HEK293T (cell line): ENCODE results near the gene CAMK2A.

ENCODE experiments used
- CTCF ChIA-PET: fragments of 350-600 bp; formaldehyde crosslinking; extraction: SDS; loops from one replicate; lab custom pipeline; 2021; ENCODE audit warnings: antibody characterized with exemption, inconsistent platforms; lab: Yijun Ruan, JAX
- POLR2A ChIA-PET: fragments of 350-600 bp; formaldehyde crosslinking; extraction: SDS; loops from one replicate; lab custom pipeline; 2020; ENCODE audit warnings: antibody characterized with exemption, inconsistent platforms; lab: Yijun Ruan, JAX
- DNase-seq: peaks from one replicate; pipeline ENCODE4 v3.0.0; 2012; ENCODE audit warnings: mixed read lengths; ENCODE audit errors: extremely low spot score
- ARNT ChIP-seq: fragments of 450-650 bp; IDR thresholded peaks from 2 replicates; pipeline ENCODE4 v1.6.1; 2017; ENCODE audit warnings: mild to moderate bottlenecking
- BHLHE40 ChIP-seq: fragments of 450-650 bp; IDR thresholded peaks from 2 replicates; pipeline ENCODE4 v1.6.1; 2016; ENCODE audit warnings: mild to moderate bottlenecking, moderate library complexity, borderline replicate concordance
- CTBP1 ChIP-seq: fragments of 450-650 bp; IDR thresholded peaks from 2 replicates; pipeline ENCODE4 v1.6.1; 2016; ENCODE audit warnings: borderline replicate concordance
- ELF4 ChIP-seq: fragments of 450-650 bp; IDR thresholded peaks from 2 replicates; pipeline ENCODE4 v1.6.1; 2017; ENCODE audit warnings: antibody characterized with exemption
- FOXA1 ChIP-seq: fragments of 450-650 bp; IDR thresholded peaks from 2 replicates; pipeline ENCODE4 v1.6.1; 2016; ENCODE audit warnings: mild to moderate bottlenecking
- FOXK2 ChIP-seq: fragments of 450-650 bp; IDR thresholded peaks from 2 replicates; pipeline ENCODE4 v1.6.1; 2016; ENCODE audit warnings: mild to moderate bottlenecking
- FOXM1 ChIP-seq: fragments of 450-650 bp; IDR thresholded peaks from 2 replicates; pipeline ENCODE4 v1.6.1; 2017; ENCODE audit warnings: mild to moderate bottlenecking, borderline replicate concordance
- HDGF ChIP-seq: fragments of 450-650 bp; IDR thresholded peaks from 2 replicates; pipeline ENCODE4 v1.6.1; 2017; ENCODE audit warnings: antibody characterized with exemption, borderline replicate concordance
- L3MBTL2 ChIP-seq: fragments of 450-650 bp; conservative IDR thresholded peaks from 2 replicates; pipeline ENCODE4 v1.6.1; 2016; ENCODE audit warnings: mild to moderate bottlenecking
- LEF1 ChIP-seq: fragments of 450-650 bp; IDR thresholded peaks from 2 replicates; pipeline ENCODE4 v1.6.1; 2017; ENCODE audit warnings: mild to moderate bottlenecking, borderline replicate concordance
- NFRKB ChIP-seq: fragments of 450-650 bp; IDR thresholded peaks from 2 replicates; pipeline ENCODE4 v1.6.1; 2016; ENCODE audit warnings: mild to moderate bottlenecking, moderate library complexity
- SP1 ChIP-seq: fragments of 450-650 bp; IDR thresholded peaks from 2 replicates; pipeline ENCODE4 v1.6.1; 2017
- SUZ12 ChIP-seq: fragments of 450-650 bp; IDR thresholded peaks from 2 replicates; pipeline ENCODE4 v1.6.1; 2016; ENCODE audit warnings: mild to moderate bottlenecking
- TARDBP ChIP-seq: fragments of 450-650 bp; IDR thresholded peaks from 2 replicates; pipeline ENCODE4 v1.6.1; 2016
- ZNF384 ChIP-seq: fragments of 450-650 bp; IDR thresholded peaks from 2 replicates; pipeline ENCODE4 v1.6.1; 2016
- TF ChIP-seq, protein P1 (sequence below): fragments of 450-650 bp; IDR thresholded peaks from 2 replicates; pipeline ENCODE4 v1.6.1; 2016

CAMK2A gene

DNA sequence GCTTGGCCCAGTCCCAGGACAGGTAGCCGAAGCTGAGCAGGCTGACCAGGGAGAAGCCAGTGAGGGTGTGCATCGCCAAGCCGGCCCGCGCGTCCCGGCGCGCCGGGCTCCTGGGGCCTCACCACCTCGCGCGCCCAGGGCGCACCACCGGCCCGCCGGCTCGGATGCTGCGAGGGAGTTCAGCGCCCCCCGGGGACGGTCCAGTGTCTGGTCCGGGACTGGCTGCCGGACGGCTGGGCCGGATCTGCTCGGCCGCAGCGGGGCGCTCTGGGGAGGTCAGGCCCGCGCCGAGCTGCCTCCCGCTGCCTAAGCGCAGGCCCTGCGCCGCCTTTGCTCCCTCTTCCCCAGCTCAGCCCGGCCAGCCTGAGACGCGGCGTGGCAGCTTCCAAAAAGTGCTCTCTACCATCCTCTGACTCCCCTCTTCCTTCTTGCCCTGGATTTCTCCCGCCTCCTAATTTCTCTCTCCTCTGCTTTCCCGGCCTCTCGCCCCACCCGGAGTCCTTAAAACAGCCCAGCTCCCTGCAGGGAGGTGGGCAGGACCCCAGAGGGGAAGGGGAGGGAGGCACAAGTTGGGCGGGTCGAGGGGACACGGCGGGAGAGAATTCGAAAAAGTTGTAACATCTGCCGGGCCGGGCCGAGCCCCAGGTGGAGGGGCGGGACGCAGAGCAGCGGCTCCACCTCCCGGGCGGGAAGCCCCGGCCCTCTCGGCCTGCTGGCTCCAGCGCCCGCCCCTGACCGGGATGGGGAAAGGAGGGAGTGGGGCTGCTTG, 12.9 kb upstream of the CAMK2A start, which contains the start of gene ARSI:
Gene ARSI, minus strand, starts transcription at position 605 of the 769 bp plus-strand sequence. Its CDS starts 532 bp downstream, at position 73.
- ChIA-PET CTCF (interaction anchor here (0.6 to 0.7 kb wide), 2 partner anchors 461 to 921 kb away, joined by 3 to 4 read pairs; partner anchors contain the start of gene CCDC69), POLR2A (no interaction called here)
- no peak for DNase-seq
- no peak for TF ChIP-seq ELF4
- TF ChIP-seq BHLHE40, result no peak
- no peak for TF ChIP-seq FOXK2
- TF ChIP-seq CTBP1, result no peak
- TF ChIP-seq, protein P1, sequence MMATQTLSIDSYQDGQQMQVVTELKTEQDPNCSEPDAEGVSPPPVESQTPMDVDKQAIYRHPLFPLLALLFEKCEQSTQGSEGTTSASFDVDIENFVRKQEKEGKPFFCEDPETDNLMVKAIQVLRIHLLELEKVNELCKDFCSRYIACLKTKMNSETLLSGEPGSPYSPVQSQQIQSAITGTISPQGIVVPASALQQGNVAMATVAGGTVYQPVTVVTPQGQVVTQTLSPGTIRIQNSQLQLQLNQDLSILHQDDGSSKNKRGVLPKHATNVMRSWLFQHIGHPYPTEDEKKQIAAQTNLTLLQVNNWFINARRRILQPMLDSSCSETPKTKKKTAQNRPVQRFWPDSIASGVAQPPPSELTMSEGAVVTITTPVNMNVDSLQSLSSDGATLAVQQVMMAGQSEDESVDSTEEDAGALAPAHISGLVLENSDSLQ, result no peak
- no peak for TF ChIP-seq TARDBP
- no peak for TF ChIP-seq HDGF
- TF ChIP-seq FOXA1, result no peak
- no peak for TF ChIP-seq LEF1
- no peak for TF ChIP-seq L3MBTL2
- TF ChIP-seq SUZ12, result no peak
- TF ChIP-seq ZNF384, result no peak
- no peak for TF ChIP-seq FOXM1
- TF ChIP-seq ARNT, result no peak
- no peak for TF ChIP-seq SP1

DNA sequence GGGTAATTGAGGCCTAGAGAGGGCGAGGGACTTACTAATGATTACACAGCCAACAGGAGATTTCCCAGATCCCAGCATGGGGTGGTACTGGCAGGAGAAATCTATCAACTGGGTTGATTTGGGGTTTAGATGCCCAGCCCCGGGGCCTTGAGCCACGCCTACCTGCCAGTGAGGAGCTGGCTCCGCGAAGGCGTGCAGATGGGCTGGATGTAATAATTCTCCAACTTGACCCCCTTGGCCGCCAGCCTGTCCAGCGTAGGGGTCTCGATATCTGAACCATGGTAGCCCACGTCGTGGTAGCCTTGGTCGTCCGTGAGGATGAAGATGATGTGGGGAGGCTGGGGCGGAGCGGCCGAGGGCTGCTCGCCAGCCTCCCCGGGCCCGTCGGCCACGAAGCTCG, 12.3 kb upstream of the CAMK2A start:
- no peak for DNase-seq
- POLR2A ChIA-PET, result no interaction called here
- CTCF ChIA-PET, result interaction anchor here (0.7 kb wide), 1 partner anchor 460 kb away, joined by 4 read pairs; no protein-coding TSS in a partner anchor
- TF ChIP-seq NFRKB, result no peak
- TF ChIP-seq FOXK2, result no peak
- TF ChIP-seq SUZ12, result no peak
- TF ChIP-seq CTBP1, result no peak
- no peak for TF ChIP-seq SP1
- TF ChIP-seq FOXA1, result no peak
- no peak for TF ChIP-seq LEF1
- TF ChIP-seq TARDBP, result no peak
- no peak for TF ChIP-seq FOXM1
- TF ChIP-seq ZNF384, result no peak
- no peak for TF ChIP-seq L3MBTL2
- TF ChIP-seq, protein P1, result no peak
- no peak for TF ChIP-seq ELF4
- TF ChIP-seq HDGF, result no peak
- no peak for TF ChIP-seq BHLHE40
- no peak for TF ChIP-seq ARNT

DNA sequence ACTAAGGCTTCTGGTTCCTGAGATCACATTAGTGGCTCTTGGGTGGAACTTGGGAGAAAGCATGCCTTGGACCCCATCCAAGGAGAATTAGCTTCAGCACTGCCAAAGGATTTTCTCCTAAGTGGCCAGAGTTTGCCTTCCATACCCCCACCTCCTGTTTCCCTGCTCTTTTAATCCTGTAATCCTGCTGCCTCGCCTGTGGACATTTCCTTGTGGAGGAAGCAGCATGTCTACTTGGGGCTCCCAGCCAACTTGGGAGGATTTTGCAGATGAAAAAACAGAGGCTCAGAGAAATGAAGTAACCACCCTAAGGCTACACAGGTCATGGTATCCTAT, 11.6 kb upstream of the CAMK2A start:
- ChIA-PET CTCF (no interaction called here), POLR2A (no interaction called here)
- no peak for DNase-seq
- no peak for TF ChIP-seq SP1
- TF ChIP-seq BHLHE40, result no peak
- TF ChIP-seq ARNT, result no peak
- no peak for TF ChIP-seq TARDBP
- TF ChIP-seq HDGF, result no peak
- TF ChIP-seq ELF4, result no peak
- no peak for TF ChIP-seq ZNF384
- no peak for TF ChIP-seq FOXK2
- TF ChIP-seq L3MBTL2, result no peak
- TF ChIP-seq FOXM1, result no peak
- no peak for TF ChIP-seq FOXA1

DNA sequence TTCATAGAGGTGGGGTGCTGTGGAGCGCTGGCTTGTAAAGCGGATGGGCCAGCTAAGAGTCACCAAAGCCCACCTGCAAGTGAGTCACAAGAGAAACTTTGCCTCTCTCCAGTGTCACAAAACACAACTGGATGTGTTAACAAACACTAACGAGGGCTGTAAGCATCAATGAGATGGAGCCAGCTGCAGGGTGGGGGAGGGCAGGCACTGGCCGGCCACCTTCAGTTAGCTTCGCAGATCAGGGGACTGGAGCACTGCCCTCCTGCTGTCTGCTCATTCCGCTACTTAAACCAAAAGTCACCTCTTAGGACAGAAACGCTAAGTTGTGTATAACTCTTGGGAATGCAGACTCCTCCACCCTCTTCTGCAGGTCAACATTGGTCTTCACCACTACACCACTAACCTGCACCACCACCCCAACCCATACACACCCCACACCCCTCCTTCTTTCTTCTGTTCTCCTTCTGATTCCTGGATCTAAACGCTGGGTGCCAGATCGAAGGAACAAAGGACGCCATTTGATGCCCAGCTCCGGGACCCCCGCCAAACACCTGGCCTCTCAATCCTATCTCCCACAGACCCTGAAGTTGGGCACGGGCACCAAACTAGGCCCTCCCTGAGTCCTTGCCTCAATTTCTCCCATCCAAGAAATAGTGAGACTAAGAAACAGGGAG, 11.1 kb upstream of the CAMK2A start:
- TF ChIP-seq BHLHE40, result no peak
- no peak for TF ChIP-seq SUZ12
- no peak for TF ChIP-seq ELF4
- no peak for TF ChIP-seq CTBP1
- no peak for TF ChIP-seq FOXK2
- TF ChIP-seq ZNF384, result no peak
- no peak for TF ChIP-seq ARNT
- TF ChIP-seq NFRKB, result no peak
- no peak for TF ChIP-seq FOXA1
- no peak for TF ChIP-seq SP1
- no peak for TF ChIP-seq L3MBTL2
- no peak for TF ChIP-seq FOXM1
- no peak for TF ChIP-seq HDGF
- POLR2A ChIA-PET, result interaction anchor here (0.9 kb wide), 1 partner anchor 56 kb away, joined by 4 read pairs; the partner anchor contains the start of gene TCOF1

DNA sequence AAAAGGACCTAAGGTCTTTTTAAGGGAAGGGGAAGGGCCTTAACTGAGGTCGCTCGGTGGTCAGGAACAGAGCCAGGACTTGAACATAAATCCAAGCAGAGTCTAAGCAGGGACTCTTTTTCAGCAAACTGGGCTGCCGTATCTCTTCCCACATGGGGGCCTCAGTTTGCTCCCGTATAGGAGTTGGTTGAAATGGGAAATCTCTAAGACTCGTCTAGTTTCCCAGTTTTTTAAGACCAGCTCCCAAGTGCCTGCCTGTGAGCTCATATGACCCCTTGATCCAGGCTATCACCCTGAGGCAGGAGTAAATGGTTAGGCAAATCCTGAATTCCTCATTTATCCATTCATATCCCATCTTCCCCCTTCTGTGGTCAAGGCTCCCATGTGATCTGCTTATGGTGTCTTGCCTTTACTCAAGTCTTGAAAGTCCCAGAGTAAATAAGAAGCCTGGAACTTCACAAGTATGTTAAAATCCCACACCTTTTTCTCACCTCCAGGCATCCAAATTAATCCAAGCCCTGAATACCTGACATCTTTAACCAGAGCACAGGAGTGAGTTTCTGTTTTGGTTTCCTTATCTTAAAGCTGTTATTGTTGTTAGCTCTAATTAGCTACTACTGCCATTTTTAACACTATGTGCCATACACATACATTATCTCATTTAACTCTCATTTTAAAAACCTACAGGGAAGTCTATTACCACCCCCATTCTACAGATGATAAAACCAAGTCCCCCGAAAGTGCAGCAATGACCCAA, 10.2 kb upstream of the CAMK2A start:
- POLR2A ChIA-PET, result interaction anchor here (0.9 kb wide), 1 partner anchor 57 kb away, joined by 4 read pairs; the partner anchor contains the start of gene TCOF1
- no peak for DNase-seq
- CTCF ChIA-PET, result interaction anchor here (0.5 kb wide), 1 partner anchor 45 kb away, joined by 3 read pairs; no protein-coding TSS in a partner anchor
- TF ChIP-seq ZNF384, result no peak
- TF ChIP-seq ARNT, result no peak
- TF ChIP-seq NFRKB, result no peak
- no peak for TF ChIP-seq ELF4
- TF ChIP-seq SP1, result no peak
- no peak for TF ChIP-seq HDGF
- no peak for TF ChIP-seq LEF1
- TF ChIP-seq FOXK2, result no peak
- no peak for TF ChIP-seq SUZ12
- TF ChIP-seq, protein P1, result no peak
- no peak for TF ChIP-seq FOXA1
- TF ChIP-seq CTBP1, result no peak
- no peak for TF ChIP-seq TARDBP

More for the DNA sequence above, 11.1 kb upstream of the CAMK2A start:
- DNase-seq, result no peak
- CTCF ChIA-PET, result no interaction called here
